Jurkat, Clone E6-1 (cell line): ENCODE measurements around the gene NACAD. TPM values are rescaled to one million over a fixed set of nuclear protein-coding genes. Genes with fewer than 3 reads are reported as not detected.

Source experiments
- DNase-seq: peaks from one replicate; pipeline ENCODE4 v3.0.0-alpha.2; 2011; ENCODE audit warnings: low read depth, low spot score
- H3K4me3 ChIP-seq: 2 replicates; pipeline ENCODE4 v1.5.1; 2011; ENCODE audit warnings: mild to moderate bottlenecking, low read length, control low read depth, moderate library complexity
- polyA plus RNA-seq: library from polyadenylated mRNA; unstranded; fragments of >200 nt; gene quantifications from one replicate; pipeline ENCODE4 v1.2.1, GENCODE V29; 2012; ENCODE audit warnings: missing spikeins; ENCODE audit not compliant: insufficient read length, insufficient read depth

The NACAD gene
- polyA plus RNA-seq, result not detected

- no peak for DNase-seq
Measured at GRCh38 chr7:45088821-45089340, at the start of gene NACAD. TSS of gene NACAD (minus strand) at chr7:45088969. CDS start at chr7:45088894, 75 bp downstream.

DNA sequence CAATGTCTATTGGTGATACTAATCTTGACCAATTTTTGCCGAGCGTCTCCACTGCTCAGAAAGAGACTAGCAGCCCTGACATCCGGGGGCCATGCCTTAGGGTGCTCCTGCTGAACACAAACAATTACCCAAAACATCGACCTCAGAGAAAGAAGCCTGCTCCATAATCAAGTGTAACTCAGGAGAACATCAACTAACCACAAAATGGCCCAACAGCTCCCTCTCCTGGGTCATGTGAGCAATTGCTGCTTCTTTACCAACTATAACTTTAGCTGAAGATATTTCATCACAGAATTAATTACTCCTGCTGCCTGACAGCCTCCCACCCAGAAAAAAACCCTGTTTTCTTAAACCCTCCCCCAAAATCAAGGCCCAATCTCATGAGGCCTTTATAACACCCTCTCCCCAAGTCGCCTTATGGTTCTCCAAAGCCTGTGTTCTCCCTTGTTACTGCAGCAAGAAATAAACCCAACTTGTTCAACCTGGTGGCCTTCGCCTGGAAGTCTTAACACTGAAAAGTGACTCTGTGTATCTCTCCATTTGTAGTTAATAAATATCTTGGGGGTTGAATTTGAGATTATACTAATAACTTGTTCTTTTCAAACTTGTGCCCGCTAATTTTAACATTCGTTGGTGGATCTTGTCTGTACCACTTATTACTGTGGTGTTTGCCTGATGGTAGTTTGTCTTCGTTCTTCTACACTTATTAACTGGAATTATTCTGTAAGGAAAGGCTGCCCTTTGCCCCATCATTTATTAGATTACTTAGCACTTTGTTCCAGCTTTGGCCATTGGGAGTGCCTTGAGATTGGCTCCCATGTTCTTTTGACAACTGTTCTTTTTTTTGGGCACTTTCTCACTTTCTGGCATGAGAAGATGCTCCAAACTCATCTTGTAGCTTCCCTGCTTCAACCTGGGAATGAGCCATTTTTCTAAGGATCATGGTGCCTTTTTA lies 47.6 kb upstream of the NACAD start:
- no peak overlapping the region for H3K4me3 ChIP-seq
- peak; percentile 82 for DNase-seq

More at GRCh38 chr7:45088821-45089340, at the start of gene NACAD:
- H3K4me3 ChIP-seq, result peak within 1 kb of the TSS; percentile 27

DNA sequence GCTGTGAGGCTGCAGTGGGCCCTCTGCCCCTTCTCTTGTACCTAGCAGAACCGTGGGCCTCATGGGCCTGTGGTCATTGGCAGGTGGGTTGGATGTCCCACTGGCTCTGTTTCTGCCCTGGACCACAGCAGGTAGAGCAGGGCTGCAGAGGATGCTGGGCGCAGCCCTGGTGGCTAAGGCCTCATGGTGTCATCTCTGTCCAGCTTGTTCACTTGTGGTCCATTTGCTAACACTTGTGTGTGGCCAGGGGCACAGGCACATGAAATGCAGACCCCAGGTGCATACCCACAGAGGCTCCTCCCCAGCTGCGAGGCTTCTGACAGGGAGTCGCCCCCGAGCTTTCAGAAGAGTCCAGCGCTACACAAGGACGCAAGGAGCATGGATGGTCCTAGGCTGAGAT lies 45.1 kb upstream of the NACAD start:
- H3K4me3 ChIP-seq, result no peak overlapping the region
- DNase-seq, result no peak

- no peak for DNase-seq
Measured at GRCh38 chr7:45133352-45133751, 44.6 kb upstream of the NACAD start.

DNA sequence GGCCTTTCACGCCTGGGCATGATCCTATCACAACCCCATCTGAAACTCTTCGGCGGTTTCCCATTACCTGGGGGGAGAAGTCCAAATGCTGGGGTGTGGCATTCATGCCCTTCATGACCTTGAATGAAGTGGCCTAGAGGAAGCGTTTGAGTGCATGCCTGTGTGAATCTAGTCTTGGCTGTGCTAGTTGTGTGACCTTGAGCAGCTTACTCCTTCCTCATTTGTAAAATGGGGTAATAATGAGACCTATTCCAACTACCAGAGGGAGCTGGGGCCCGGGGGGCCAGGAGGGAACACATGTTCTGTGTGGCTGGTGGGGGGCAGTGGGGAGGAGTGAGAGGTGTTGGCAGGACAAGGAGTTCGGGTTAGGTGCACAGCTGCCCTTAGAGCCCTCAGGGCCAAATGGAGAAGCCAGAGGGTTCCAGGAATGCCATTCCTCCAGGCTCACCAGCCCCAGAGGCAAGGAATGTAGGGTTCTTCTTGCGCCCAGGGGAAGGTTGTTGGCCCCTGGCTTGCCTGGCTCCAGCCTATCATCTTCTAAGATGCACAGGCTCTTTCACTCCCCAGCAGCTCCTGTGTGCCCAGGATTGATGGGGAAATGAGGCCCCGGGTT lies 44.0 kb upstream of the NACAD start:
- no peak for DNase-seq
- no peak overlapping the region for H3K4me3 ChIP-seq

More at GRCh38 chr7:45133352-45133751, 44.6 kb upstream of the NACAD start:
- H3K4me3 ChIP-seq, result no peak overlapping the region

DNA sequence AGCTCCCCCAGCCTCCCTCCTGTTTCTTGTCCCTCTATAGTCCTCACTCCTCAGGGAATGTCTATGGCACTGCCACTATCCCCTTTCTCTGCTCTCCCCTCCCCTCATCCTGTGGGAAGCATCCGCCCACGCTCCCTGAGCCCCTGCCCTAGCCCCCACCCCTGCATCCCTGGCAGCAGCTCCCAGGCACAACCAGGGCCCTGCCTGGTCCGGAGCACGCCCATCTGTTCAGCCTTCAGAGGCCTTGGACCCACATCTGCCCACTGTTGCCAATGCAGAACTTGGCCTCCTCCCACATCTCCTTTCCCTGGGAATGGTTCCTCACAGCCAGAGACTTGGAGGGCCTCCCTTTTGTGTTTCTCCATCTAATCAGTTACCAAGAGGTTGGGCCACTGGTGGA lies 43.1 kb upstream of the NACAD start:
- no peak for DNase-seq
- no peak overlapping the region for H3K4me3 ChIP-seq

DNA sequence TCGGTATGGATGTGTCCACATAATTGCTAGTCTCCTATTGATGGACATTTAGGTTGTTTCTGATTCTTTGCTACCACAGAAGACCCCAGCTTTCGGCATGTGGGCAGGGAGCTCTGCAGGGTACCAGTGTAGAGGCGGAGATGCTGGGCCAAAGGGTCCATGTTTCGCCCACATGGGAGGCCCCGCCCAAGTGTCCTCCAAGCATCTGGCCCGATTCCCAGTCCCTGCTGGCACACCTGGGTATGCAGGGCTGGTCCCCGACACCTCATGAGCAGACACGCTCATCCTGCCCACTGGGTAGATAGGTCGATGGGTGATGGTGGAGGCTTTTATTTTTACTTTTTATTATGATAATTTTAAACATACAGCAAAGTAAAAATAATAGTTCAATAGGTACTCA lies 42.1 kb upstream of the NACAD start:
- no peak overlapping the region for H3K4me3 ChIP-seq
- DNase-seq, result no peak

DNA sequence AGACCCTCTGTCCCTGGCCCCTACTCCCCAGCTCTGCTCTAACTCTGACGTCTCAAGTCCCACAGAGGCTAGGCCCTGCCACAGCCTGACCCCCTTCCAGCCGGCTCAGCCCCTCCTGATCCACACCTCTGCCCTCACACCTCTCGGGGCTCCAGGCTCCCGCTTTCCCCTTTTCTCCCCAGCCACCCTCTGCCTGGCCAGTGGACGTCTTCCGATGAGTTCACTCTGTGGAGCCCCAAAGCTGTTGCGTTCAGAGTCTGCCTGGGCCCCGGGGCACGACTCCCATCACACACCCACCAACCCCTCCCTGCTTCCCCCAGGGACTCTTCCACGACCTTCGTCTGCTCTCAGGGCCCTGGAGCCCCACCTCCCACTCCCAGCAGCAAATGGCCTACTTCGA lies 41.1 kb upstream of the NACAD start:
- H3K4me3 ChIP-seq, result no peak overlapping the region
- DNase-seq, result no peak

DNA sequence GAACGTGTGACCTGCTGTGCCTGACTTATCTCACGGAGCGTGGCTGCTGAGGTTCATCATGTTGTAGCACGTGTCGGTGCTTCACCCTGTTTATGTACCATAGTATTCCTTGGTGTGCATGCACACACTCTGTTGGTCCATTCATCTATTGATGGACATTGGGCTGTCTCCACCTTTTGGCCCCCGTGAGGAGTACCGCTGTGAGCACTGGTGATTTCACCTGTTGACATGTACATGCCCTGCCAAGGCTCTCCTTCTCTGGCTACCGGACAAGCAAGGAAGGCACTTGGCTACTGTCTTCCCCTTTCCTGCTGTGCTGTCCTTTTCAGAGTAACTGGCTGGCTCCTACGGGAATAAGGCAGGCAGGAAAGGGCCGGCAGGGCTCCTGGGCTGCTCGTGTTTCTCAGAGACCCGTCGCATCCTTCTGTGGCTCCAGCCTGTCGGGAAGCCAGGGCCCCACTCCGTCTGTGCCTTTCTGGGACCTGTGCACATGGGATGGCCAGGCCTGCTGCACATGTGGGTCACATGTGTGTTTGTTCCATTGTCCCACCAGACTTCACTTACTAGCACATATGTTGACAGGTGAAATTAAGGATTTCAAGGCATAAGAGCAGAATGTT lies 40.5 kb upstream of the NACAD start:
- no peak for DNase-seq
- no peak overlapping the region for H3K4me3 ChIP-seq

GRCh38 chr7:45126920-45127319 lies 38.2 kb upstream of the NACAD start:
- H3K4me3 ChIP-seq, result no peak overlapping the region
- DNase-seq, result no peak

DNA sequence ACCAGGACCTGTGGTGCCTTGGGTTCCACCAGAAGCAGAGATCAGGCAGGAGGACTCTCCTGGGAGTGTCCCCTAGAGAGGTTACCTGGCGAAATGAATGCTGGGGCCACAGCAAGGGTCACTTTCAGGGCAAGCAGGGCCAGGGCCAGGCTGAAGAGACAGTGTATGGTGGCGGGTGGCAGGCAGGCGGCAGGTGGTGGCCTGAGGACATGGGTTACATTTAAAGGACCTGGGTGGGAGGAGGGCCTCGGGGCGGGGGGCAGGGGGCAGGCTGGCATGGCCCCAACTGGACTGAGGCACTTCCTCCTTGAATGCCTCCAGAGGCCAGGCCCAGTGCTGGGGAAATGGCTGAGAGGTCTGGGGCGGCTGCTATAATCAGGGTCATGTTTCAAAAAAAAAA lies 37.4 kb upstream of the NACAD start:
- no peak overlapping the region for H3K4me3 ChIP-seq
- DNase-seq, result no peak

- DNase-seq, result no peak
- no peak overlapping the region for H3K4me3 ChIP-seq
Measured at GRCh38 chr7:45125193-45125904, 36.6 kb upstream of the NACAD start.

DNA sequence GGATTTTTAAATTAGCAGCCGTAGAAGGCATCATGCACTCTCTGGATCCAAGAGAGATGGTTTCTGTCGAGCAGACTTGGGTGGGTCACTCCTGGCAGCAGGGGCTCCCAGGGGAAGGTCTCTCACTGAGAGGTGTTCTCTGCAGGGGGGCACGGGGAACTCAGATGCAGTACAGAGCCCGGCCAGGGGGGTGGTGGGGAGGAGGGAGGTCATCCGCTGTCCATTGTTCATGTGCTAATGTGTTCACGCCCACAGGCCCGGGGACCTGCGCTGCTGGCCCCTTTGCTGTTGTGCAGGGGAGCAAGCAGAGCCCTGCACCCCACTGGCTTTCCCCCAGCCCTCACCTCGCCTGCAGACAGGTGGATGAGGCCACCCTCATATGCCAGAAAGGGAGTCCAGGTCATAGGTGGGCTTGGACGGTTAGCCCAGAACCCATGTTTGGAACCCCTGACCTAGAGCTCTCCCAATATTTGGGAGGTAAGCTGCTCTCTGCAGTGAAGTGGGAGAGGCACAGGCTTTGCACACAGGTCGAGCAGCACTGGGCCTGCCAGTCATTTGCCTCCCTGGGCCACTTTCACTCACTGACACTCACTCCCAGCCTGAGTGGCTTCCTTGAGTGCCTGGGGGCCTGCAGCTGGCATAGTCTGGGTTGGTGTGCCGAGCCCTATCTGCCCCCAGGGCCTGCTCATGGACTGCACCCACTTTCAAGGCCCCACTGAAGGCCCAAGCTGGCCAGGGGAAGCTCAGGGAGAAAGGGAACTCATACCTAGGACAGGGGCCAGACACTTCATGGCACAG lies 35.3 kb upstream of the NACAD start:
- no peak for DNase-seq

DNA sequence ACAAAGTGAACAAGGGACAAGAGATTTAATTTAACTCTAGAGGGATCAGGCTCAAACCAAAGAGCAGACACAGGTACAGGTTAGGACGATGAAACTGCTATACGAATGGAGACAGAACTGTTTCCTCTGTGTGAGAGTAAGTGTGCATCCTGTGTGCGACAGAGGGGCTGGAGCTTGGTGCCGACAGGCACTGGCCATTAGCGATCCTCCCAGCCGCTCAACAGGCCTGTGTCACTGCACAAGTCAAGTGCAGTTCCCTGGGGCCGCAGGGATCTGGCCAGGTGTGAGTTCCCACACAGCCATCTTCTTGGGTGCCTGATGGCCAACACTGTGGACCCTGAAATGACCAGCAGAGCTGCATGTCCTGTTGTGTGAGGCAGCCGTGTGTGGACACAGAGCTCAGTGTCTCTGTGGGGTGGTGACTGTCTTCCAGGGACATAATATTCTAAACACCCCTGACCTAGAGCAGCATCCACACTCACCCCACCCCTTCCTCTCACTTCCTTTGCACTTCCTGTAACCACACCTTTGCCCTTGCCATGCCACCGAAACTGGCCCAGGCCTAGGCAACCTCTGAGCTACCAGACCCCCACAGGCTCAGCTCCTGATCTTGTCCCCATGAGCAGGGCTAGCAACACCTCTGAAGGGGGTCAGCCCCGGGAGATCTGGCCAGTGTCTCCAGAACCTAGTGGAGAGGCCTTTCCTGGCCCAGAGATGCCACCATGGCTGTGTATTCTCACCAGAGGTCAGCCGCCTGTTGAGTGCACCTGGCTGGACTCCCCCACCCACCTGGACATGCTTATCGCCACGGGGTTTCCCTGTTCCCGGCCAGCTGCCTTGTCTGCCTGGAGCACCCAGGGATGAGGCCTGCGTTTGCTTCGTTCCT lies 34.4 kb upstream of the NACAD start:
- no peak overlapping the region for H3K4me3 ChIP-seq
- DNase-seq, result no peak

More for the DNA sequence above, 35.3 kb upstream of the NACAD start:
- no peak overlapping the region for H3K4me3 ChIP-seq

DNA sequence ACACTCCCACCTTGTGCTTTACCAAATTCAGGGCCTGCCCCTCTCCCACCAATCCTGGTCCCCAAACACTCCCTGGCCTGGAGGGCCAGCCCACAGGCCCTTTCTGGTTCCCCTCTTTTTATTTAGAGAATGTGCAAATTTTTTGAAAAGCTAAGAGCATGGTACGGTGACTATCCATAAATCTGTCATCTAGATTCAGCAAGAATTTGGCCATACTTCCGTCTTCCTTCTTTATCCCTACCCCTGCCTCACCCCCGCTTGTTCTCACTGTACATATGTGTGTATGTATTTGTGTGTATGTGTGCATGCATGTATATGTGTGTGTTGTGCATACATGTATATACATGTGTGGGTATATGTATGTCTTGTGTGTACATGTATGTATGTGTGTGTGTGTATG lies 30.8 kb upstream of the NACAD start:
- no peak overlapping the region for H3K4me3 ChIP-seq
- no peak for DNase-seq

DNA sequence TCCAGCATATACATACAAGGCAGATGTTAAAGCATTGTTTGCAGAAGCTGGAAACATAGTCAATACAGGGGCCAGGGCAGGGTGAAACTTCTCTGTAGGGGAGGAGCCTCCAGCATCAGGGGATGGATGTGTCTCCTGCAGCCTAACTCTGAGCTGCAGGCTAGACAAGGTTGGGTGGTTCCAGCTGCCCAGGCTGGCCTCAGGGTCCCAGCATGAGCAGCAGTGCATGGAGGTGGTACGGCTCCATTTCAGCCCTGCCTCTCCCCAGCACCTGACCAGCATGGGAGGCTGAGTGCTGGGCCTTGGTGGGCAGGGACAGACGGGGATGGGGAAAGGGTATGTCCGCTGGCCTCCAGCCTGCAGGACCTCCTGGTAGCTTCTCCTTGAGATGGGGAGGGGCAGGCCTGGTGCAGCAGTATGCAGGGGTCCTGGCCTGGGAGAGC lies 30.1 kb upstream of the NACAD start:
- DNase-seq, result no peak
- no peak overlapping the region for H3K4me3 ChIP-seq

GRCh38 chr7:45118292-45118691 lies 29.5 kb upstream of the NACAD start:
- H3K4me3 ChIP-seq, result no peak overlapping the region
- no peak for DNase-seq
